Measurements from ENCODE around the gene ZNF236.

GRCh38 chr18:76791106-76791505 lies 31.3 kb upstream of the ZNF236 start:
- no peak for TF ChIP-seq CTCF (IDR thresholded peaks at IDR 0.05 in 2 of 3, conservative IDR thresholded peaks at IDR 0.05 in 1 of 3; ENCODE audit: control insufficient read depth in 2 of 3, extremely low read depth in 1 of 3, insufficient read depth in 1 of 3, low read depth in 3 of 3, low read length in 3 of 3)
- no peak for TF ChIP-seq SP1 (IDR thresholded peaks at IDR 0.05; ENCODE audit: low read depth, low read length)
- TF ChIP-seq SMC3 (IDR thresholded peaks at IDR 0.05; ENCODE audit: borderline replicate concordance, low read length): no peak
- no peak for TF ChIP-seq POLR2A (IDR thresholded peaks at IDR 0.05; ENCODE audit: low read depth, low read length)
